Left hindlimb (tissue), 1 donor: ENCODE data around the gene CEACAM16.
"Not testable (repeated sequence)": the region's sequence is repeated elsewhere in the genome, so short reads cannot be mapped to it uniquely, and the experiment has no call there.

Experiments
- DNase-seq: peaks from one replicate; pipeline ENCODE4 v3.0.0-alpha.2; 2018

The CEACAM16 gene

DNA sequence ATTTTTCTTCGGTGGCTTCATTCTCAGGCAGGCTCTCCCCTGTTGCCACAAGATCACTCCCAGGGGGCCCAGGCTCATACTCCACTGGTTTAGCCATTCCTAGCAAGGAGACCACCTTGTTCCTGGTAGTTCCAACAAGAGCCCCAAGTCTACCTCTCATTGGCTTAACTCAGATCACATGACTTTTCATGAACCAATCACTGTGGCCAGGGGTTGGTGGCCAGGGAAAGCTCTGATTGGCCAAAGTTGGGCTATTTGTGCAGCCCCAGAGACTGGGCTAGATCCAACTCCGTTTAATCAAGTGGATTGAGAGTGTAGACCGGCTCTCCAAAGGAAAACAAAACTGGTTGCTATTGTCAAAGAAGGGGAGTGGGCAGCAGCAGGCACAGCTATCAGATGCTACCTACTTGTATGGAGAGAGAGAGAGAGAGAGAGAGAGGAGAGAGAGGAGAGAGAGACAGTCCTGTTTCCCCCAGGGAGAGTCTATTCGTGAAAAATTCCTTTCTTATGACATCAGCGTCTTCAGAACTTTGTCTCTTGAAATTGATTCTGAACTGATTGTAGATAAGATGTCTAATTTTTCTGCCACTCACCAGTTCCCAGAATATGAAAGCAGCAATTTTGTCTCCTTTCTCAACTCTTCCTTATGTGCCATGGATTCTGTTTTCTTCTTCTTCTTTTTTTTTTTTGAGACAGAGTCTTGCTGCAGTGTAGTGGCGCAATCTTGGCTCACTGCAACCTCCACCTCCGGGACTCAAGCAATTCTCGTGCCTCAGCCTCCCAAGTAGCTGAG, 21.7 kb upstream of the CEACAM16 start:
- no peak for DNase-seq

DNA sequence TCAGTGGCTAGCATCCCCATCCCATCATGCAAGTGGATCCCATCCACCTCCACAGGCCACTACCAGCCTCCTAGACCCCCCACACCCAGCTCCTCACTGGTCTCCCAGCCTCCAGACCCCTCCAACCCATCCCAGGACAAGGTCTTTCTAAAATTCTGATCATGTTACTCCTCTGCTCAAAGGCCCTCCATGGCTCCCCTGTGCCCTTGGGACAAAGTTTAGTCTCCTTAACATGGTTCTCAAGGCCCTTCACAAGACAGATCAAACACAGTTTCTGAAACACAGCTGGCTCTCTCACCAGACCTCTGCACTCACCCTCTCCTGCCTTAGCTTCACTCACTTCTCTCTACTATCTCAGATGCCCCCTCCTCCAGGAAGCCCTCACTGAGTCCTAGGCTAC, 18.4 kb upstream of the CEACAM16 start:
- DNase-seq = no peak

DNA sequence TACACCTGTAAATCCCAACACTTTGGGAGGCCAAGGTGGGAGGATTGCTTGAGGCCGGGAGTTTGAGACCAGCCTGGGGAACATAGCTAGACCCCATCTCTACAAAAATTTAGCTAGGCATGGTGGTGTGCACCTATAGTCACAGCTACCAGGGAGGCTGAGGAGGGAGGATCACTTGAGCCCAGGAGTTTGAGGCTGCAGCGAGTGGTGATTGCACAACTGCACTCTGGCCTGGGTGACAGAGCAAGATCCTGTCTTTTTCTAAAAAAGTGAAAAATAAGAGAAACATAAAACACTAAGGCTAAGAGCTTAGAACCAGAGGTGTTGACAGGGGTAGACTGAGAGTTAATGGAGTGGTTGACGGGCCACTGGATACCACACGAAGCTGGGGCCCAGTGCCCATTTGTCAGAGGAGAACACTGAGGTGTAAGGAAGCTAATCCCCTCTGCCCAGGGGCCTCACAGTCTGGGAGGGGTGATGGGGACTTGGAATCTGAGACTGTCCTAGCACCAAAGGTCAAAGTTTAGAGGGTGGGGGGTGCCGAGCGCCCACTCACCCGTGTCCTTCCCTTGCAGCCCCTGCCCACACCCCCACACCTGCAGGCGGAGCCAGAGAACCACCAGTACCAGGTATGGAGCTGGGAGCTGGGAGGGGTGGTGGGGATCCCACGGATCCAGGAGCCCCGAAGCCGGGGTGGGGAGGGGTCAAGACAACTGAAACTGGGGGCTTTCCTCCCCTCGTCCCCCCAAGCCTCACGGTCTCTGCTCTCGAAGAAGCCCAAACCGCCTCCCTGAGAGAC, 16.8 kb upstream of the CEACAM16 start:
- DNase-seq = no peak

GRCh38 chr19:44682807-44683206, 16.1 kb upstream of the CEACAM16 start:
- no peak for DNase-seq

DNA sequence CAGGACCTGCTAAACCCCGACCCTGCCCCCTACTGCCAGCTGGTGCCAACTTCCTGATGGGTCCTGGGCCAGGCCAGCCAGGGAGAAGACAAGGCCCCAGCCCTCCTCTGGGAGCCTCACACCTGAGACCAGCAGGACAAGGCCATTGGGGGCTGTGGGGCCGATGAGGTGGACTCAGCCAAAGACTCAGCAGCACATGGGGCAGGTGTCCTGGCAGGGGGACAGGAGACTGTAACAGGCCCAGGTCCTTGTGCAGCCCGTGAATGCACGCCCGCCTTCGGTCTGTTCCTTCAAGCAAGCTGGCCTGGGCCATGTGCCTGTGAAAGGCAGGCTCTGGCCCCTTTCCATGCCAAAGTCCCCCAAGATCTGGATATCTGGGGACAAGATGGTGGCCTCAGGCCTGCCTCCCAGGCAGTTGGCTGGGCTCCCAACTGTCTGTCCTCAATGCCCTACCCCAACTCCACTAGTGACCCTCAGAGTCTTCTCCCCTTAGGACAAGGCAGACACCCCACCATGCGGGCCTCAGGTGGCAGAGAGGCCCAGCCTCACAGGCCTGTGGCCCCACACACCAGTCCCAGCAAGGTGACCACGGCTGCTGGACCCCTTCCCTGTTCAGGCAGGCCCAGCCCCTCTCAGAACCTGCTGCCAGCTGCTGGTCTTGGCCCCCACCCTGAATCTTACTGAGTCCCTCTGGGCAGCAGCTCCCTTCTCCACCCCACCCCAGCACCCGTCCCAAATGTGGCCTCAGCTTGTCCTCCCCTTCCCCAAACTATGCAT, 15.3 kb upstream of the CEACAM16 start:
- no peak for DNase-seq

- DNase-seq = not testable (repeated sequence)
Observed at GRCh38 chr19:44684396-44684795, 14.6 kb upstream of the CEACAM16 start.

- no peak for DNase-seq
Observed at GRCh38 chr19:44684892-44685863, 13.8 kb upstream of the CEACAM16 start.

DNA sequence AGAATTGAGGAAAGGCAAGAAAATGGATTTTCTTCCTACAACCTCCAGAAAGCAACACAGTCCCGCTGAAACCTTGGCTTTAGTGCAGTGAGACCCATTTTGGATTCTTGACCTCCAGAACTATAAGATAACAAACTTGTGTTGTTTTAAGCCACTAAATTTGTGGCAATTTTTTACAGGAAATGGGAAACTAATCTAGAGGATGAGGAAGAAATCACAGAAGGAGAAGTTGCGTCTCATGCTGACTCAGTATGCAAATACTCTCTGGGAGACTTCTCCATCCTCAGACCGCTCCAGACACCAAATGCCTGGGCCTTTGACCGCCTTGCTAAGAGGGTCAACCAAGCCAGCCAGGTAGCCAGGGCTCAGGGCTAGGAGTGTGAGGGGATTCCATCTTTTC, 13.1 kb upstream of the CEACAM16 start:
- DNase-seq = no peak

DNA sequence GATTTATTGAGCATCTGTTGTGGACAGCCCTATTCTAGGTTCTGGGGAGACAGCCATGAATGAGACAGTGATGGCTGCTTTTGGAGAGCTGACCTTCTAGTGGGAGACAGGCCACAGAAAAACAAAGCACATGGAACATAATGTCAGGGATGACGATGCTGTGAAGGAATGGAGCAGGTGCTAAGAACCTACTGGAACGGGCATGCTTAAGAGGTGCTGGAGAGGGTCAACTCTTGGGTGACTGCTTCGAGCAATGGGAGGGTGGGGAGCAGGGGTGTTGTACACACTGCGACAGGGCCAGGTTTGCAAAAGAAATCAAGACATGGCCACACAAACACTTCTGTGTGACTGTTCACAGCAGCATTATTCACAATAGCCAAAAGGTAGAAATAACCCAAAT, 12.1 kb upstream of the CEACAM16 start:
- no peak for DNase-seq

DNA sequence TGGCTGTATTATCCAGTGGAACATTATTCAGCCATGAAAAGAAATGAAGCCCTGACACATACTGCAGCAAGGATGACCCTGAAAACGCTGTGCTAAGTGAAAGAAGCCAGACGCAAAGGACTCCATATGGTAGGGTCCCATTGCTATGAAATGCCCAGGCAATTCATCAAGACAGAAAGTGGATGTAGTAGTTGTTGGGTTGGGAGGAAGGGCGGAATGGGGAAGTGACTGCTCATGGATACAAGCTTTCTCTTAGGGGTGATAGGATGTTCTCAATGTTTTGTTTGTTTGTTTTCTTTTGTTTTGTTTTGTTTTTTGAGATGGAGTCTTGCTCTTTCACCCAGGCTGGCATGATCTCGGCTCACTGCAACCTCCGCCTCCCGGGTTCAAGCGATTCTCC, 11.1 kb upstream of the CEACAM16 start:
- no peak for DNase-seq

DNA sequence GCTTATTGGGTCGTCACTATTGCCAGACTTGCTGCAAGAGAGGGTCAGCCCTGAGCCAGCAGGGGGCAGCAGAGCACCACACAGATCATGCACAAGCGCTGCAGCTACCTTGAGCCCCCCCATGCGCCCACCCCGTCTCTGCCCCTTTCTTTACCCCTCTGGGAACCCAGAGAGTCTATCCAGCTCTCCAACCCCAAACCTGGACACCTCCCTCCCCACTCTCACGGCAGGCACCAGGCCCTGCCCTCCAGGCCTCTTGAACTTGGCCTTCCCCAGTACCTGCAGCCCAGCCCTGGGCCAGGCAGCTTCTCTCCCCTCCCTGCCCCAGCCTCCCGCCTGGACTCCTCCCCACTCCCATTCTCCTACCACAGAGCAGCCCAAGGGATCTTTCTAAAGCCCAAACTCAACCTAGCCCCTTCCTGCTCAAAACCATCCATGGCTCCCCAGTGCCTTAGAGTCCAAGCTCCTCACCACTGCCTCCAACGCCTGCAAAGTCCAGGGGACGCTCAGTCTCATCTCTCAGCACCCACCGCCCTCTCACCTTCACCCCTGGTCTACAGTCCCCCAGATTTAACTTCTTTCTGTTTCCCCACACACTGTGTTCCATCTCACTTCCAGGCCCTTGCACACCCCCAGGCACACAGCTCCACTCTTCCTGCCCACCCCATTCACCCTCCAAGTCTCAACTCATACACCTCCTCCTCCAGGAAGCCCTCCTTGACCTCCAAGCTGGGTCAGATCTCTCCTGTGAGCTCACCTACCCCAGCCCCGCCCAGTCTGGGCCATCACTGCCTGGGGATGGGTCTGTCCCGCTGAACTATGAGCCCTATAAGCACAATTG, 9.4 kb upstream of the CEACAM16 start:
- DNase-seq = peak; percentile 61

DNA sequence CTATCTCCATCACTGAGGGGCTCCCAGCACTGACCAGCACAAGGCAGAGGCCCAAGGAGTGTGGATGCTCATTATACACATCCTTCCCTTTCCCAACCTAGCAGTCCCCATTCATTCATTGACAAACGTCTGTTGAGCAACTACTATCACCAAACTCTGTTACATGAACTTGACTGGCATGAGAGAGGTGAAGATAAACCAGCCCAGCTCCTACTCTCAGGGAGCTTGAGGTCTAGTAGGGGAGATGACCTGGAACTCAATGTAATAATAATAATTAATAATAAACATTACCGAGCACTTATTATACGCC, 8.9 kb upstream of the CEACAM16 start:
- DNase-seq = no peak

DNA sequence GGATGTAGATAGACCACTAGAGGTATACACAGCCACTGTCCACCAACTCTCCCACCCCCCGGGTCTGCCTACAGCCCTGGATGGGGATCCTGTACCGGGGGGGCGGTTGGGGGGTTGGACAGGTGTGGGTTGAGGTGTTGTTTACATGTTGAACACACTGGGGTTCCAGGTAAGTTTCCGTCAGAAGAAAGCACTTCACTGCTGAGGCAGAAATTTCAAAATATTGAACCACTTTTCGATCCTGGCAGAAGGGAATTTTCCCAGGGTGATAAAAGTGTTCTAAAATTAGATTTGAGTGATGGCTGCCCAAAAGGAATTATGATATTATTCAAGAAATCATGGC, 6.6 kb upstream of the CEACAM16 start:
- DNase-seq = no peak

- DNase-seq = no peak
Observed at GRCh38 chr19:44694184-44694579, 4.8 kb upstream of the CEACAM16 start.

DNA sequence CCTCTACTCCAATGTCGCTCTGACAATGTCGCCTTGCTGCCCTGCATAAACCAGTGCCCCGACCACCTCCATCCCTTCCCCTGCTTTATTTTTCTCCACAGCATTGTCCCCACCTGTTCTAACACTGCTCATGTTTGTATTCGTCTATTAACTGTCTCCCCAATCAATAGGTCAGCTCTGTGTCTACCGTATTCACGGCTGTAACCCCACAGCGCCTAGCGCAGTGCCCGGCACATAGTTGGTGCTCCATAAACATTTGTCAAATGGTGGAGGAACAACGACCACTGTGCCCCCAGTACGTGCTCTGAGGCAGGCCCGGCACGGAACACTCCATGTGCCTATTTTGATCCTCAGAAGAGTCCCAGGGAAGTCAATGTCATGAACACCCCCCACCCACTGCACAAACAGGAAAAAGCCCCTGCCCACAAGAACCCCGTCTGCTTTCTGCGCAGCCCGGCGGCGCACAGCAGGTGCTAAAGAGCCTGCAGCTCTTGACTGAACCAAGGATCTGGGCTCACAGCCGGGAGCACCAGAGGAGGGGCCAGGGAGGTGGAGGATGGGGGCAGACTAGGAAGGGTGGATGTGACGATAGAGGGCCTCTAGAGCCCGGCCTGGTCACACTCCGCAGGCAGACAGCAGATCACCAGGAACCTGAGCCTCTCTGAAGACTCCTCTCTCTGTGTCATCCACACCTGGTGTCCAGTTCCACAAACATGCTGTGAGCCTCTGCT, 1.8 kb upstream of the CEACAM16 start:
- DNase-seq = no peak

DNA sequence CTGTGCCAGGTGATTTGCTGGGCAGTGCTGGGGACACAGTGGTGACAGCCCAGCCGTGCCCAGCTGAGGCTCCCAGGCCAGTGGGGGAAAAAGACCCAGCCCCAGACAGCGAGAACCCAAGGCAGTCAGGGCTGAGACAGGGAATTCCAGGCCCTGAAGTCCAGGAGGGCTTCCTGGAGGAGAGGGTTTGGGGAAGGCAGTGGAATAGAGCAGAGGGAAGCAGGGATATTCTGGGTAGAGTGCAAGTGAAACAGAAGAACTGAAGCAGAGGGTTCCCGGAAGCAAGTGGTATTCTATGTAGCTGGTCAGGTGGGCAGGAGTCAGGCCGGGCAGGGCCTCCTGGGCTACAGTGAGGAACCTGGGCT, 1.3 kb upstream of the CEACAM16 start:
- DNase-seq = no peak

DNA sequence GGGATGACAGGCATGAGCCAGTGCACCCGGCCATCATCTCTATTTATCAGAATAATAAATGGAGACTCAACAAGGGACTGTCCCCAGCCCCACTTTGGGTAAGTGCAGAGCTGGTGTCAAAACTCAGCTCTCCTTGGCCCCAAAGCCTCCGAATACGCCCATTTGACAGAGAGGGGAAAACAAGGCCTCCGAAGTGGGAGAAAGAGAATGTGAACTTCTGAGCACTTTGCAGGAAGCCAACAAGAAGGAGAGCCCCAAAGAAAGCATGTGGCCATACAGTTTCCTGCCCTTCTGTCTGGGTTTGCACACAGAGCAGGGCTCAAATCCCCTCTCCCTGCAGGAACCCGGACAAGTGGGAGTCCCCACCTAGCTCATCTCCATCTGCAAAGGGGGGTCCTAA, 1.6 kb downstream of the CEACAM16 start:
- DNase-seq = no peak

DNA sequence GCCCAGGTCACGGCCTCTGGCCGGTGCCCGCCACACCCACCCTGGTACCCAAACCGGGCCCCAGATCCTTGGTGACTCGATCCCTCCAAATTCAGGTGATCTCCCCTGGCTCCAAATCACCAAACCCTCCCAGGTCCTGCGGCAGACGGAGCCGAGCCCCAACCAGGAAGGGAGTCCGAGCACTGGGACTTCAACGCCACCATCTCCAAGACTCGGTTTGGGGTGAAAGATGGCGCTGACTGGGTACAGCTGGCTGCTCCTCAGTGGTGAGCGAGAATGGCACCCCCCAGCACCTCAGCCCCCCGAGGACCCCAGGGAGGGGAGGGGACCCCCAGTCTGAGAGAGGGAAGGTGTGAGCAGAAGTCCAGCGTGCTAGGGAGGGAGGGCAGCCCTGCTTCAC, 2.3 kb downstream of the CEACAM16 start:
- no peak for DNase-seq

DNA sequence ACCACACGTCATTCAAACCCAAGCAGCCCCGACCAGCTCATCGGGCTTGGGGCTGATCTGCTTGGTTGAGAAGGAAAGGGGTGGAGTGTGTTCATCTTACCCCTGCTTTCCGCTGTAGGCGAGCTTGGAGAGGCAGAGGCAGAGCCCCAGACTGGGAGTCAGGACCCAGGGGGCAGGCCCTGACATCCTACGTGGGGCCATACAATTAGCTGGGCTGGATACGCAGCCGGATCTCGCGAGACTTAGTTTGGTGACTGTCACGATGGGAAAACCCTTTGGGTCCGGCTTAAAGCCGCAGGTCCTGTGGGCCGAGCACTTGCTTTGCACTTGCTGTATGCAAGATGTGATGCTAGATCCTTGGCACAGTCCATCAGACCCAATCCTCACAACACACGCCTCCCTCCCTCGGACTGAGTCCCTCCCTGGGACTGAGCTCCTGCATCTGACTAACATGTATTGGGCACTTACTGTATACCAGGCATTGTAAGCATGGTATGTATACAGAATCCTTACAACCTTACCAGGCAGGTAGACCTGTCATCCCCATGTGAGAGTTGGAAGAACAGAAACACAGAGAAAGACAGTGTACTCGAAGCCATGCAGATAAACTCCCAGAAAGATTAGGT, 3.7 kb downstream of the CEACAM16 start:
- DNase-seq = no peak

GRCh38 chr19:44703336-44704078, 4.6 kb downstream of the CEACAM16 start:
- DNase-seq = no peak
